C4-2B (cell line): ENCODE data around the gene CLSTN2.

Source experiments
- CTCF ChIP-seq: fragments of 450-650 bp; conservative IDR thresholded peaks from 2 replicates; pipeline ENCODE4 v1.5.1; 2017; ENCODE audit warnings: mild to moderate bottlenecking
- ZFX ChIP-seq: fragments of 450-650 bp; IDR thresholded peaks from 2 replicates; pipeline ENCODE4 v1.6.1; 2017

DNA sequence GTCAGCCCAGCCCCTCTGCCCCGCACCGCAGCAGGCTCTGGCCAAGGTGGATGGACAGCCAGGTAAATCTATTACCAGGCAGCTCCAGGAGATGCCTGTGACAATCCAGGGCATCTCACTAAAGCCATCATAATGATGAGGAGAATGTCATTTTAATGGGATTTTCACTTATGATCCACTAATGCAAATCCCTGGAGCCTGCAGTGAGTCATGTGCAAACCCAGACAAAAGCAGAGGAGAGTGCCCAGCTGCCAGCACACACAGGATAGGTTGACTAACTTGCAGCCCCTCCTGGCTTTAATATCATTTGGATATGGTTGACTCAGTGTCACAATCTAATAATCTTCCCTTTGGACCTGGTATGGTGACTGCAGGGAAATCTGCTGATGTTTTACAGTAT is 536.0 kb downstream of the CLSTN2 start:
- TF ChIP-seq CTCF (no peak), ZFX (no peak)
